HG02642 (cell line): Measurements from ENCODE around the gene TNFRSF11A.

Experiments used
- ATAC-seq: cut with Tn5 transposase; IDR thresholded peaks from one replicate; pipeline ENCODE4 v1.9.1; 2021; ENCODE audit warnings: mild to moderate bottlenecking; ENCODE audit not compliant: unreplicated experiment, poor library complexity

TNFRSF11A gene

DNA sequence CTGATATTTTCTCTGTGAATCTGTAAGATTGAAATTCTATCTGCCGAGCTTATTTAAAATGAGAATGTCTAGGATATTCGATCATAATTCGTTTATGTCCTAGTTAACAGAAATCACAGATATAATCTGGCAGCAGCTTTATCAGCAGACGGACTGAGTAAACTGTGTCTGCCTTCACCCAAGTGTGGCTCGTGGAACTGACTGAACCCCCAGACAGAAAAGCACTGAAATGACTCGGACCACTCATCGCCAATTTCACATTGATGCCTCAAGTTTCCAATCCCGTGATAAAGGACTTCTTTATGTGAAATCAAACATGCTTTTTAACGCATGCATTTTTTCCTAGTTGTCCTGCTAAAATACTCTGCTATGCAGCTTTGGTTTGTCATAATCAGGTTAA lies 15.9 kb downstream of the TNFRSF11A start:
- ATAC-seq, result no peak

DNA sequence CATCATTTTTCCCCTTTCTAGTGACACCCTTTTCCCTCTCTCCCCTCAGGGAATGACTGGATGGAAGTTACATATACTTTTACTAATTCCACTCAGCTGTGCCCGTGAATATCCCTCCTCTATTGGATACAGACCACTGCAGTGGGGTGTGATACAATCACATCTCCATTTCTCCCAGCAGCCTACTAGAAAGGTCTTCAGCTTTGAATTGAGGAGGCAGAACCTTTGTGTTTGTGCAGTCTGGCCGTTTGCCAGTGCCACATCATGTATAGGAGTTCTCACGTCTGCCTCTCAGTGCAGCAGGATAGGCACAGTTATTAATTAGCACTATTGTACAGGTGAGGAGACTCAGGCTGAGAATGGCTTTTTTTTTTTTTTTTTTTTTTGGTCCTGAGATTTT lies 16.4 kb downstream of the TNFRSF11A start:
- no peak for ATAC-seq

DNA sequence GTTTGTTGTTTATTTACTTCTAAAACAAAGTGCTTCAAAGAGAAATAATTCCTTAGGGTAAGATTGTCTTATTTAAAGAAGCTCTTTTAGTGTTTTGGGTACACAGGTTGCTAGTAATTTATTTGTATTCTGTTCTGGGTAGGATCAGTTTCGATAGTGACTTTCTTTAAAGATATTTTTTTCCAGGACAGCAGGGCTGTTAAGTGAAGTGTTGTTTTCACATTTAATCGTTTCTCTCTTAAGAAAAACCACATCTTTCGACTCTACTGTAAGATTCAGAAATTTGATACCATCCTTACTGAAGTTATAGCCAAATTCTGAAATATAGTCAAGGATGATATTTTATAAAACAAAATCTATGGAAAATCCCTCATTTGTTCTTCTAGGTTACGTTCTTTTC lies 17.8 kb downstream of the TNFRSF11A start:
- ATAC-seq, result no peak

DNA sequence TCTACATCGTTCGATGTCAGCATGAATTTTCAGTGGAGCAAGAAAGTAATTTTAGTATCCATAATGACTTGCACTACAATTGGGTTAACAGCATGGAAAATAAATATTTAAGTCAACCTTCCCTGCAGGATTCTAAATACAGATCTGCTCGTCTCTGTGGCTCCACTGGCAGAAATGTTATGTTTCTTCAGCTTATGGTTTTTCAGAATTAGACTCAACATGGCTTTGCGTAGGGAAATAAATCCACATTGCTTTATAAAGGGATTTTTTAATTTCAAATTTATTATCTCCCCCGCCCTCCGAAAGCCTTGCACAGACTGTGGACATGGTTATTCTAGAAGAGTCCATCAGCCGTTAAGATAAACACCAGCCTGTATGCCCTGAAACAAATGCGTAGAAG lies 18.2 kb downstream of the TNFRSF11A start:
- no peak for ATAC-seq

DNA sequence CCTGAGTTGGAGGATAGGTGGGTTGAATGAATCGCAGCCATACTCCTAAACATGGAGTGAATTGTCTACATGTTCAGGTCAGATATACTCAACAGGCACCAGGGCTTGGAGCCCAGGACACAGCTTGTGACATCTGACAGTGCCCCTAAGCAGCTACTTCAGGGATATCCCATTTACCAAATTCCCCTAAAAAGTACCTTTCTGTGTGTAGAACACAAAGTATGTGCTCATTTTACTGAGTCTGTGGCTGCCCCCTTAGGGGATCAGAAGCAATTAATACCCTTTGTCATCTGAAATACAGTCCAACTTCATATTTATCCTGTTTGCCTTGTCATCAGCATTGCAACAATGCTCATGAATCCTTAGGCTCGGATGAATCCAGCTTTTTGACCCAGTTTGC lies 20.8 kb downstream of the TNFRSF11A start:
- ATAC-seq, result no peak

DNA sequence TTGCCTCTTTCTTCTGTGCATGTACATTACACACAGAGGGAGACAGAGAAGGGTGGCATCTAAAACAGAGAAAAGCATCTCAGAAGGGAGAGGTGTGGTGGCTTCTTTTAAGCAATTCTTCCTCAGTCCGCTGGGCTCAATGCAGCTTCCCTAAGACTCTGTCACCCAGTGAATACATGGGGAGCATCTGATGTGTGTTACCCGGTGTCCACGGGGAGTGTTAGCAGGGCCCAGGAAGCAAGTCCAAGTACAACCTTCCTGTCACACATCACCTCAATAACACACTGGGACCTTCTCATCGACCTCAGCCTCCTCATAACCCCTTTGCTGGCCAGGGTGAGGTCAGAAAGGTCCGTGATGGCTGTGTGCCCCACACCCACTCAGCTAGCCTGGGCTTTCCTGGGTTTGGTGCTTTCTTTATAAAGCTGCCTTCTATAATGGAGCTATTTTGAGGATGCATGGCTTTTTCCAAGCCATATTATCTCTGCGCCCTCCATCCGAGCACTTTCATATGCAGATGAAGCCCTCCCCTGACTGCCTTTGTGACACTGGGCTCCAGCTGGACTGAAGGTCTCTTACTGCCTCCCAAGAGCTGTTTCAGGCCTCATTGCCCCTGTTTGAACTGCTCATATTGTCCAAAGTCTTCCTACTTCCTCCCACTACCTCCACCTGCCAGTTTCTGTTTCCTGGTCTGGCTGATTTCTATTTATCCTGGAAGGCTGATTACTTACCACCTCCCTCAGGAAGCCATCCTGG lies 21.4 kb downstream of the TNFRSF11A start:
- no peak for ATAC-seq

DNA sequence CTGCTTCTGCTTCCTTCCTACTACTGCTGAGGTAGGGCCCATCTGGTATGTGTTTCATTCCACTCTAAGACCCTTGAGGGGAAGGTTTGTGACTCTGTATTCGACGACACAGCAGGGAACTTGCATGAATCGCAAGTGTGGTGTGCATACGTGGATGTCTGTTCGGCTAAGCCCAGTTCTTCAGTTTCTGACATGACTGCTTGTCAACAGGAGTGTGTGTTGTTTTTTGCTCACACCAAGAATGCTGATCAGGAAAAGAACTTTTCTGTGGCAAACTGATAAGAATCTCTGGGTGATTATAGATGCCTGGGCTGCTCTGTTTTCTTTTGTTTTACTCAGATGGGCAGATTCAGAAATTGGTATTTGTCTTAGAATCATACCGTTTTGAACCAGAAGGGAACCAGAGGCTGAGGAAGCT lies 22.0 kb downstream of the TNFRSF11A start:
- ATAC-seq, result no peak

DNA sequence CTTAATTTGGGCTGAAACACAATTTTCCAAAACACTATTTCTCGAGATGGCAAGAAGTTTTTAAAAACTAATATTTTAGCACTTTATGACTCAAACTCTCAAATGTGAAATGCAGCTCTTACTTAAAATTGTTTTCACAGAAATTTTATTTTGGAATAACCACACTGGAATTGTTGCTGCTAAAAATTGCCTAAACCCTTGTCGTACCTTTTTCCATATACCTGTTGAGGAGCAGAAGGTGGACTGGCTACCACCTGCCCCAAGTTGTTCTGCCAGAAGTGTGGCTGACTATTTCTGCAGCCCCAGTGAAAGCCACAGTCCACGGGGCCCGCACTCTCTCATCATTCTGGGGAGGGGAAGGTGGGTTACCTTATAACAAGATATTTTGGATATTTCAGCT lies 23.4 kb downstream of the TNFRSF11A start:
- ATAC-seq, result no peak

DNA sequence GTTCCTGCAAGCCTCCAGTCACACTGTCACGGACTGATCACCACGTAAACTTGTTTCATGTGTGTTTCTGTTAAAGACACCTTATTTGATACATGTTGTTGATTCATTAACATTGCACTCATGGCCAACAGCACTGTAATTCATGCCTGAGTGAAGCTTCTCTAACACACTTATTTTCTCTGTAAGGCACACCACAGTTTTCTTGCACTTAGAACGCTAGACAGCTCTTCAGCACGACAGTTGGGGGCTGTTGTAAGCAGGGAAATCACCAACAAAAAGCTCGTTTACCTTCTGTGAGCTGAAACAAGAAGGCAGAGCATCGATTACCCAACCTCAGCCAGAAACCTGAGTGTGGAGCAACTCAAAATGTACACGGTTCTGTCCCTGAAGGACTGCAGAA lies 28.1 kb downstream of the TNFRSF11A start:
- no peak for ATAC-seq

DNA sequence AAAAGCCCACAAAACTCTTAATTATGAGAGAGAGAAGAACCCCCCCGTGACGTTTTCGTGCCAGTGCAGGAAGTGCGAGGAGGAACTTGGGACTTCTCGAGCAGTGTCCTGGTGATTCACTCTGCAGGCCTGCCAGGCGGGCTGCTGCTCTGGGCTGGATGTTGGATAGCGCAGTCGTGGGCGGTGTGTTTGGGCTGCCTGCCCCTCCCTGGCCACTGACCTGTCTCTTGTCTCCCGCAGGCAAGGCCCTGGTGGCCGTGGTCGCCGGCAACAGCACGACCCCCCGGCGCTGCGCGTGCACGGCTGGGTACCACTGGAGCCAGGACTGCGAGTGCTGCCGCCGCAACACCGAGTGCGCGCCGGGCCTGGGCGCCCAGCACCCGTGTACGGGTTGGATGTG lies 29.0 kb downstream of the TNFRSF11A start:
- no peak for ATAC-seq

DNA sequence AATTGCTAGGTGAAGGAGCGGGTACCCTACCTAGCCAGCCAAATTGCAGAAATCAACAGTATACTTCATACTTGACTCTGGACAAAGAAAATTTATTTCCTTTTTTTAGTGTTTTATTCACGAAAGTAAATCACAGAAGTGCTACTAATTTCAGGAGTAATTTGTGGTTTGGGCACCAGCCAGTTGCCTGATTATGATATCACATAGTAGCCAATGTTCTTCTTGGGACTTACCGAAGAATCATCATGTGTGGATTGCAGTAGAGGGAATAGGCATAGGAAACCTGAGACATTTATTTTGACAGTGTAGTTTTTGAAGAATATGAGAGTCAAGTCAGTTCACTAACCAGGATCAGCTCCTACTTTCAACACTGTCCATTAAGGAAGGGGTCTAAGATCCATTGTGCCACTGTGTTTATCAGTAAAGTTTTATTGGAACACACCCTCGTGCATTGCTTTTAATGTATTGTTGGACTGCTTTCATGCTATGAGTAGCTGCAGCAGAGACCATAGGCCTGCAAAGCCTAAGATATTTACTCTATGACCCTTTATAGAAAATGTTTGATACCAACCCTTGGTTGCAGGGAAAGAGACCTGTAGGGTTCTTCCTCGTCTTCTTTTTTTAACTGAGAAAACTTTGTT lies 32.1 kb downstream of the TNFRSF11A start:
- ATAC-seq, result no peak

DNA sequence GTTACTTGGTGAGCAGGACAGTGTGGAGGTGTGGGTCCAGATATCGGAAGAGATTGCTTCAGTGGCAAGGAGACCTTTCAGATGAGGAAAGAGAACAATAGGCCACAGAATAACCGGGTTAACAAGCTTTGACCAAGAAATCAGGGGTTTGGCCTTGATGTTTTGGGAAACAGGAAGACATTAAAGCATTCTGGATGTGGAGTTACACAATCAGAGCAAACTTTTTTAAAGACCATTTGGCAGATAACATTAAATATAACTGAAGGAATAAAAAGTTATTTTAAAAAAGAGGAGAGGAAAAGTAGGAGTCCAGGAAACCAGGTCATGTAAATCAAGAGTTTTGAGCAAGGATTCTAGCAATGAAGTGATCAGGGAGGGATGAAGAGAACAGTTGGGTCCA lies 35.7 kb downstream of the TNFRSF11A start:
- no peak for ATAC-seq

DNA sequence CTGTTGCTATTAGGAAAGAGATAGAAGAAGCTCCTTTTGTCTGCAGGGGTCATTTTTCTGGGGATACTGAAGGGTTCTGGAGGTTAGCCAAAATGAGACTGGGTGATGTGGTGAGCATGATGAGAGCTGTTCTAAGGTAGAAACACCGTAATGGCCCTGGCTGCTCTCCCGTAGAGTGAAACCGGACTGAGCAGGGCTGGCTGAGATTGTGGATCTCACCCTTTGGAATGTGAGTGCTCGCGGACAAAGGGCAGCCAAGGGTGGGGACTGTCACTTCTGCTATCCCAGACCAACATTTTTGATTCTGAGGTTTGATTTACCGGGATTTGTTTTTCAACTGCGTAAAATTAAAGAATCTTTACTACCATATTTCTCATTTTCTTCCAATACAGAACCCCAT lies 36.2 kb downstream of the TNFRSF11A start:
- ATAC-seq, result no peak

DNA sequence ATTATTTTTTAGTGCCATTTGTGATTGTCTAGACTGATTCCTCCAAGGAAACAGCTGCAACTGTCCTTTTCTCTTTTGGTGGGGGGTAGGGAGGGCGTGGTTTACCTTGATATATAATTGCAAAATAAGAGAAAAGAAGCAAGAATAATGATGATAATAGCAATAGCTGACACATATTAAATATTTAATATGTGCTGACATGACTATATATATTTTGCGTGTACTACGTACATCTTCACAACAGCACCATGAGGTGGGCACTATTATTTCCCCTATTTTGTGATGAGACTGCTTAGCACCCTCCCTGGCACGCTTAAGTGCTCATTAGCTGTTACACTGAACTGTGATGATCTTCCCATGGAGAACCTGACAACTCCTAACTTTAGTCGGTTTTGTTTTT lies 39.4 kb downstream of the TNFRSF11A start:
- ATAC-seq, result no peak

DNA sequence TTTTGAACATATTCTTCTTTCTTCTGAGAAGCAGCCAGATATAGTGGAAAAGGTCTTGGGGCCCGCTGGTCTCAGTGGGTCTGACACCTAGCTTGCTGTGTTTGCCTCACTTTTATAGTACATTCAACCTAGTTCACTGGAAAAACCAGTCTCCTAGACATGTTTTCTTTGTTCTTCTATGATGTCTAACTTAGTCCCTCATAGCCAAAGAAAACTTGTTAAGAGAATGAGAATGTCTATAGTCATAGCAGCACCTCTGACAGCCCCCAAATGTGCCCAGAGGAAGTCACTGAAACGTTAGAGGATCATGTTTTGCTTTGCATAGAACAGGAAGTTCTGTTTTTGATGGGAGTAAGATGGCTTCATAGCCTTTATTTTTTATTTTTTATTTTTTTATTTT lies 40.3 kb downstream of the TNFRSF11A start:
- no peak for ATAC-seq

DNA sequence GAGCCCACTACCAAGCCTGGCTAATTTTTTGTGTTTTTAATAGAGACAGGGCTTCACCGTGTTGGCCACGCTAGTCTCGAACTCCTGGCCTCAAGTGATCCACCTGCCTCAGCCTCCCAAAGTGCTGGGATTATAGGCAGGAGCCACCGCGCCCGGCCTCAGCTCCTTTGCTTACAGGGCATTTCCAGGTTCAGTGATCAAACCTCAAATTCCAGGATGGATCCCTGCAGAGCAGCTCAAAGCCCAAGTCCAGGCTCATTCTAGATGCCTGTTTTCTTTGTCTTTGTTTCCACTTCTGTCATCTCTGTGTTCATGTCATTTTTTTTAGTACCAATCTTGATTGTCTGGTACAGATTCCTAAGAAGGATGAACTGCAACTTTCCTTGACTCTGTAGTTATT lies 41.9 kb downstream of the TNFRSF11A start:
- no peak for ATAC-seq

DNA sequence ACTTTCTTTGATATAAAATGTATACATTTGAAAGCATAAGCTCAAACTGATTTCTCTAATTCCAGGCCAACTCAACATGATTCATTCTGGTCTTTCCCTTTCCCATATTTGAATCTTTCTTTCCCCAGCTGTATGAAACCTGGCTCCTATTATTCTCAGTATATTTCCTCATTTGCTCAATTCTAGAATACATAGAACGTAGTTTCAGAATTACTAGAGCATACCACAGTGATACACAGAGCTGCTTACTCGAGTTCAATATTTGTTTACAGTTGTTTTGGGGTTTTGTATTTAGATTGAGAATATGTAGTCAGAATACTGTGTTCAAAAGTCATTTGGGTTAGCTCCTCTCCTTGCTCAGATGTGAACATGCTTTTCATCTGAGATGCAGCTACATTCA lies 43.0 kb downstream of the TNFRSF11A start:
- peak; percentile 57 for ATAC-seq

DNA sequence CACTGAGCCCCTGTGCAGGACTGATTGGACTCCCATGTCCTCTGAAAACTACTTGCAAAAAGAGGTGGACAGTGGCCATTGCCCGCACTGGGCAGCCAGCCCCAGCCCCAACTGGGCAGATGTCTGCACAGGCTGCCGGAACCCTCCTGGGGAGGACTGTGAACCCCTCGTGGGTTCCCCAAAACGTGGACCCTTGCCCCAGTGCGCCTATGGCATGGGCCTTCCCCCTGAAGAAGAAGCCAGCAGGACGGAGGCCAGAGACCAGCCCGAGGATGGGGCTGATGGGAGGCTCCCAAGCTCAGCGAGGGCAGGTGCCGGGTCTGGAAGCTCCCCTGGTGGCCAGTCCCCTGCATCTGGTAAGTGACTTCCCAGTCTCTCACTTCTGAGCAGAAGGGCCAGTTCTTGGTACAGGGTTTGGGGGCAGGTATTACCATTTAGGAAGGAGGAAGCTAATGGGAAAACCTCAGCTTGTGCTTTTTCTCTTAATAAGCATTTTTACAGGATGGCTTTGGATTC lies 44.1 kb downstream of the TNFRSF11A start:
- ATAC-seq, result no peak

DNA sequence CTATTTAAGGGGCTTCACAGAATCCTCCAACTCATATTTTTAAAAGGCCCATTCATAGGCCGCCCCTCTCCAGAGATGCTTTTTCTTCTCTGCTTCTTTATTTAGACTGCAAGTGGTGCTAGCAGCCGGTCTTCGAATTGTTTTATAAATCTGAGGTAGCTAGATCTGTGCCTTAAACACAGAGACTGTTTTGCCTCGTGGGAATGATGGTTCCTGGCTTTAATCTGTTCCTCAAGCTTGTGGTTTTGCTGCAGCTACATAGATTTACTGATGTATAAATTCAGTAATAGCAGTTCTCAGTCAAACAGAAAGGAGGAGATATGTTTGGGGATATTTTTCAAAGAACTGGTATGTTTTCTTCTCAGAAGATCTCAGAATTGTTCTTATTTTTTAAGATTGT lies 45.3 kb downstream of the TNFRSF11A start:
- ATAC-seq, result no peak

DNA sequence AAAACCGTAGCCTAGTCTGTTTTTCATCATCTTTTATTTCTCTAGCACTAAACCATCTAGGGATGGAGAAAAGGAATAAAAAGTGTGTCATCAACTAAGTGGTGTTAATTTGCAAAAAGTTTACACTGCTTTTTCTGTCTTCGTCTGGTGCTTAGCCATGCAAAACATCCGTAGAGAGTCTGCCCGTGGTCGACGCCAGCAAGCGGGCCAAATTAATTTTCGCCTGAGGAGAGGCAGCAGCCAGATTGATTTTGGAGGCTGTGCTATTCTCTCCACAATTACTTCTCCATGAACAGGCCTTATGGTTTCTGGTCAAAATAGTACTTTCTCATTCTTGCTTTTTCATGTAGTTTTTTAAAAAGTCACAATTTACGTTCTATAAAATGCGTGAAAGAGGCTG lies 46.3 kb downstream of the TNFRSF11A start:
- ATAC-seq, result no peak

DNA sequence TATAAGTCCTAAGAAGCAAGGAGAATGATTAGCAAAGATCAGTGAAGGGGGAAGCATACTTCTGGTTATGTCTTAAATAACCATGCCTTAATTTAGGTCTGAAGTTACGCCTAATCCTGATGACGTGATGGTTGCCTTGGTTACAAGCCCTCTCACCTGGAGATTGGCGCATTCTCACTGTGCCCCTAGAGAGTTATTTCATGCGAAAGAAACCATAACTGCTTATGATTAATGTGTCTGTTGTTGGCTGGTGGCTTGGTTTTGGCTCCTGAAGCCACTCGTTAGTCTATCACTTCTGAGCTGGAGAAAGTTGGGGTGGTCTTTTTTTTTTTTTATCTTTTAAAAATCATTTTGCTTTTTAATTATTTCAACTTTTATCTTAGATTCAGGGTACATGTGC lies 47.0 kb downstream of the TNFRSF11A start:
- ATAC-seq, result peak; percentile 49

DNA sequence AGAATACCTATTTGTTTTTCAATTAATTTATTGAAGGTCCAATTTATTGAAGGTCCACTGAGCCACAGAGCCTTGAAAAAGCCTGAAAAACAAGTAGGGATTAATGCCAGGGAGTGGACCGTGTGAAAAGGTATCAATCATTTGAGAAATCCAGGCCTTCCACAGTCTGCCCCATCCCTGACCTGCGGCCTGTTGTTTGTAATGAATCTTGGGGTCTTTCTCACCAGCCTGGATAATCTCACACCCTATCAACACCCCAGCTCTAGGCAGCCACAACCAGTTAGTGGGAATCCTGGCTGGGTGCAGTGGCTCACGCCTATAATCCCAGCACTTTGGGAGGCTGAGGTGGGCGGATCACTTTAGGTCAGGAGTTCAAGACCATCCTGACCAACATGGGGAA lies 47.8 kb downstream of the TNFRSF11A start:
- ATAC-seq, result no peak
